ENCODE data around the gene SRRM2.

The SRRM2 gene

DNA sequence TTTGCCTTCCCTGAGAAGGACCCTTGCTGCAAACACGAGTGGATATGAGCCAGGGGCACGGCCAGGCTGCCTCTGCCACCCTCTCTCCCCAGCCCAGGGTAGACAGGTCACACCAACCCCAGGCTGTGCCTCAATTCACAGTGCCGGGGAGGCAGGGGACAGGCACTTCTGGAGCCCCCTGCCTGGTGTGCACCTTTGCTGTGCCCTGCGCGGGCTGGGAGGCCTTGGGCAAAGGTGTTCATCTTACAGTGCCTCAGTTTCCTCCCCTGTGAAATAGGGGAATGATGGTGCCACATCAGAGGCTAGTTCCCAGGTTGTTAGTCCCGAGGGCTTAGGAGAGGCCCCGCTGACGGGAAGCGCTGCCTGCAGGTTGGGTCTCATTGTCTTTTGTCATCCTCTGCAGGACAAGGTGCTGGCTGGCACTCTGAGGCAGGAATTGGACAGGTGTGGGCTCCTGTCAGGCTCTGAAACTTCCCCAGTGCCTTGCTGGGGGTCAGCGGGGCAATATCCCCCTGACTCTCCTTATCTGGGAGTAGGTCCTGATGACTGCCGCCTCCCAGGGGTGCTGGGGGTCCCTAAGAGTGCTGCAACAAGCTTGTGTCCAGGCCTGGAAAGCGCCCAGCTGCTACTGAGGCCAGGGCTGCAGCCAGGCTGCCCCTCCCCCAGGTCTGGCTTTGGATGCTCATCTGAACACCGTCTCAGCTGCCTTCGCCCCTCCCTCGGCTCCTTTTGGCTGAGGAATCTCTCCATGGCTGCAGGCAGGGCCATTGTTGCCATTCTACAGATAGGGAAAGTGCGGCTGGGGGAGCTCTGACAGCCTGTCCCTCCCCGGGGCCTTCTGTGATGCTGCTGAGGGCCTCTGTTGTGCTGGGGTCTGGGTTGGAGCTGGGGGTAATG lies 67.7 kb downstream of the SRRM2 start:
- DNase-seq (ENCODE audit: low read depth in 2 of 2): no peak
